Adipose tissue (tissue), 3 donors: ENCODE results near the gene RAB6A. TPM values are rescaled to one million over a fixed set of nuclear protein-coding genes. Genes with fewer than 3 reads are reported as not detected.

Source experiments
- H3K27ac ChIP-seq: one replicate; pipeline ENCODE4 v1.5.1; 2013; ENCODE audit warnings: low read depth, low read length
- WGBS, 3 donors: extraction: QIAGEN DNeasy Blood & Tissue Kit; methylation state at CpG; one replicate each; pipeline ENCODE4 v1.1.7; 2013; 5-methylcytosine and 5-hydroxymethylcytosine counted together
- polyA plus RNA-seq, 3 donors: library from polyadenylated mRNA; stranded (reverse); fragments of 200-250 nt; gene quantifications; one replicate each; pipeline ENCODE4 v1.2.3, GENCODE V29; 2013
- donor health status: healthy with polysubstance abuse.
- donor health status: Bipolar disorder and iron deficiency.
- donor health status: healthy.

RAB6A gene
- polyA plus RNA-seq, 3 donors: 28.9 to 80.1 (median 48.1) TPM

DNA sequence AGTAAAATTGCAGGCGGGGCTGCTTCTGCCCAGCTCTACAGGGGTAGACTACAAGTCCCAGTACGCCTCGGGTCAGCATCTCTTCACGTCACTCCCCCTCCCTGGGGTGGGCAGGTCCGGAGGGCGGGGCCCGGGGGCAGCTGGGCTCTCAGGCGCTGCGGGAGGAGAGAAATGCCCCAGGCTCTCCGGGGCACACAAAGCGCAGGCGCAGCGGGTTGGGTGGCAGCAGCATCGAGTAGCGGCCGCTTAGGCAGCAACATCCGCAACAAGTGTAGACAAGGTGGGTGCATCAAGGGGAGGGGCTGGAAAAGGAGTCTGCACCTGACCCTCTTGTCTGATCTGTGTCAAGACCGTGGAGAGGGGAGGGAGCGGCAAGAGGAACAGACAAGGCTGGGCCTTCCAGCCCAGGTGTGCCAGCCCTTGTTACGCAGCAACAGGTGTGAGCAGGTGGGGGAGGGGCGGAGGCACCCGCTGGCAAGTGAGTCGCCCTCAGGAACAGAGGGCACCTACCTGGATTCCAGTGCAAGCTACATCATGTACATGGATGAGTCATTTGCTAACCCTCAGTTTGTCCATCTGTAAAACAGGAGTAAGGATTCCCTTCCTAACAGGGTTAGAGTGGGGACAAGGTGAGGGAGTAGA lies 113.3 kb downstream of the RAB6A start:
- WGBS, 3 donors: 9 to 15% (median 13%) methylated on average over 21 to 23 of the region's 23 CpGs
- H3K27ac ChIP-seq: no peak overlapping the region

DNA sequence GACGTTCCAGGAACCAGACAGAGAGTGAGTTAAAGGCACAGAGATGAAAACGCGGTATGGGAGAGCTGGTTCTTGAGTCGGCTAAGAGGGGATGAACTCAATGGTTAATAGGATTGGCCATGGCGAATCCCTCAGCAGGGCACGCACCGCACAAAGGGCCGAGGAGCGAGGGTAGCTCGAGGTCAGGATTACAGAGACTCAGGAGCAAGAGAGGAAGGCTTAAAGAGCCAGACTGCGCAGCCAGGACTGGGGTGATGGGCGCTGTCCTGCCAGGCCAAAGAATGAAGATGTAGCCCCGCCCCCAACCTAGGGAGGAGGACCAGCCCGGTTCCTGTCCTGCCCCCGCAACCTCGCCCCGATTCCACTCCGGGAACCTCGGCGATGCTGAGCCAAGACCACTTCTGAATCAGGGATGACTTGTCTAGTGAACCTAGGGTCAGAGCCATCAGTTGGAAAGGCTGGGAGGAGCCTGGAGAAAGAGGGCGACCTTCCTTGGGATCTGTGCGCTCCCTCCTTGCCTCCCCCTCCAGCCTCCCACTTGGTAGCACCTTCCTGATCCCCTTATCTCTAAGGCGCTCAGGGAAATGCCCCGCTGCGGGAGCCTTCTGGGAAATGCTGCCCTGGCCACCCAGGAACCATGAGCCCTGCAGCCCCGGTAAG lies 114.8 kb downstream of the RAB6A start, which contains the start of gene PLEKHB1:
TSS of gene PLEKHB1 (plus strand) at position 610 of the 660 bp plus-strand sequence. CDS start at position 638, 28 bp downstream.
- 49 to 55% (median 49%) methylated on average over 25 to 26 of the region's 26 CpGs for WGBS, 3 donors
- H3K27ac ChIP-seq: no peak within 1 kb of the TSS

DNA sequence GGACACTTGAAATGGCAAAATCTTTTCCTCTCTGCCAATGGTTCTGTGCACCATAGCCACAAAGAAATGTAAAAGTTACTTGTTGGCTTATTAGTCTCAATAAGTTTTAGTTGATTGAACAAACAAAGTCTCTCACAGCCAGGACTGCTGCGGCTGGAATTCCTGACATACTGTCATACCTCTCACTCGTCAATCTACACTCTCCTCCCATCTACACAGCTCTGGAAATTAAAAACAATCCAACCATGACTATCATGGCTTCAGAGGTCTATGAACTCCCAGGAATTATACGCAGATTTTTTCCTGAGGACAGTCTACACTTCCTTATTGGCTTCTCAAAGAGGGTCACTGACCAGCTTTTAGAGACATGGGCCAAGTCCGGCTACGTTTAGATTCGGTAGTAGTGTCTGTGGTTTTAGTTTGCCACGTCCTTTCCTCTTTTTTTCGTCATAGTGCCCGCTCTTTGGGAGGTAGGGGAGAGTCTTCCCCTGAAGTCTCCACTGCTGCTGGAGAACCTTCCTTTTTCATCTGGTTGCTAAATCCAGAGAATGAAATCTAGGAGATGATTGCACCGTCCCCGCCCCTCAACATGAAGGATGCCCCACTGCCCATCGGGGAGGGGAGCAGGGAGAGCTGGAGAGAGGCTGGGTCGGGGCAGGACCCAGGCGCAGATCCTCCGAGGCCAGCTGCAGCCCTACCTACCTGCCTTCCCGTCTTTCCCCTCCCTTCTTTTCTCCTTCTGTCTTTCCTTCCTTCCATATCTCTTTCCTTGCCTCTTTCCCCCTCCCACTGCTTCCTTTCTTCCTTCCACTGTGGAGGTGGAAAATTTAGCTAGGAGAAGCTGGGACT lies 115.5 kb downstream of the RAB6A start:
- no peak overlapping the region for H3K27ac ChIP-seq
- WGBS, 3 donors: 36 to 59% (median 39%) methylated on average over 15 to 16 of the region's 16 CpGs

DNA sequence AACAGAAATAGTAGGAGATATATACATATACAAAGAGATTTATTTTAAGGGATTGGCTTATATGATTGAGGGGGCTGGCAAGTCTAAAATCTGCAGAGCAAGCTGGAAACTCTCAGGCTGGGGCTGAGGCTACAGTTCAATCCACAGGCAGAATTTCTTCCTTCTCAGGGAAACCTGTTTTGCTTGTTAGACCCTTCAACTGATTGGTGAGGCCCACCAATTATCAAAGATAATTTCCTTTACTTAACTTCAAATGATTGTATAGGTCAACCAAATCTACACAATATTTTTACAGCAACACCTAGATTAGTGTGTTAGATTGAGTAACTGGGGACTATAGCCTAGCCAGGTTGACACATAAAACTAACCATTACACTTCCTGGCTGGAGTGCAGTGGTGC lies 119.2 kb downstream of the RAB6A start:
- H3K27ac ChIP-seq: no peak overlapping the region

DNA sequence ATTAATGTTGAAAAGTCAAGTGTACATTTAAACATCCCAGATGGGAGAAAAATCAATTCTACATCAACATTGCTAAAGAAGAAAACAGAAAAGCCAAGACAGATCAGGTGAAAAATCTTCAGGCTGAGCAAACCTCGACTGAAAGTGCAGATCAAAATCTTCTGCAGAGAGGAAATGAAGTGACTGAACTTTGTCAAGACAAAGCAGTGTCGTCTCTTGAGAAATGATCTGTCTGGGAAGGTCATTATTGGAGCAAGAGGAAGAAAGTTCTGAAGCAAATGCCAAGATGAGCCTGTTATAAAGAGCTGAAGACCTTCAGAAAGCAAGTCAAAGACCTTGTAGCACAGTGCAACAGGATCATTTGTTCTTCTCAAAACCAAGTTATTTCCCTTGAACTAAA lies 120.3 kb downstream of the RAB6A start:
- 16 to 43% (median 24%) methylated on average over 2 of the region's 2 CpGs for WGBS, 3 donors
- H3K27ac ChIP-seq: no peak overlapping the region

DNA sequence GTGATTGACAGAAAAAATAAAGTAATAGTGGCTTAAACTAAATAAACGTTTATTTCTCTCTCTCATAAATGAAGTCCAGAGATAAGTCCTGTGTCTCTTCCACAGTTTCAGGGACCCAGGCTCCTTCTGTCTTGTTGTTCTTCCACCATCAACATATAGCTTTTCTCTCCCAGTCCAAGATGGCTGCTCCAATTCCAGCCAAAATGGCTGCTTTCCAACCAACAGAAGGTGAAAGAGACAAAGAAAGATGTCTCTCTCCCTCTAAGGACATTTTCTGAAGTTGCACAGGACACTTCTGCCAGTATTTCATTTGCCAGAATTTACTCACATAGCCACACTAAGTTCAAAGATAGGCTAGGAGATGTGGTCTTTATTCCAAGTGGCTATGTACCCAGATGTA lies 123.9 kb downstream of the RAB6A start:
- H3K27ac ChIP-seq: no peak overlapping the region
- 63 to 81% (median 76%) methylated on average over 1 of the region's 1 CpG for WGBS, 3 donors

DNA sequence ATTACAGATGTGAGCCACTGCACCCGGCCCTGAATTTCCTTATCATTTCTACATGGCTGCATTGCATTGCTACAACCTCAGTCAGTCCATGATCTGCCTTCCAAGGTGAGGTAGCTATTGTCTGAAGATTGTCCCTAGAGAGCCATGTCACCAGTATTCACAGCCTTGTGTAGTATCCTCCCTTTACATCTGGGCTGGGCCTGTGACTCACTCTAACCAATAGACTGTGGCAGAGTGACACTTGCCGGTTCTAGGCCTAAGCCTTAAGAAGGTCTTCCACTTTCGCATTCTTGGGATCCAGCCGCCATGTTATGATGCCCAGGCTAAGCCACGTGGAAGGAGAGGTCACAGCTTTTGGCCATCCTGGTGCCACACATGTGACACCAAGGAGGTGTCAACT lies 124.6 kb downstream of the RAB6A start:
- no peak overlapping the region for H3K27ac ChIP-seq
- WGBS, 3 donors: 91 to 94% (median 92%) methylated on average over 5 of the region's 5 CpGs

DNA sequence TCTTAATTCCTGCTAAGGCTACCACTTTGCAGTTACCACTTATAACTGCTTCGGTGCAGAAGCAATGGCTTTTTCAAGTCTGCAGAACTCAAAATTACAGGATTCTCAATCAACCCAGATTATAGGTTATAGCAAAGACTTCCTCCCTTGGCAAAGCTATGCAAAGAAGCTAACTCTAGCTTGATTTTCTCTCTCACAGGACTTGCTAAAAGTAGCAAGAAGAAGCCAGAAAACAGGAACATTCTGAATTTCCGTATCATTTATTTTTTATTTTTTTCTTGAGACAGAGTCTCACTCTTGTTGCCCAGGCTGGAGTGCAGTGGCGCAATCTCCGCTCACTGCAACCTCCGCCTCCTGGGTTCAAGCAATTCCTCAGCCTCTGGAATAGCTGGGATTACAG lies 125.2 kb downstream of the RAB6A start:
- H3K27ac ChIP-seq: no peak overlapping the region
- 78 to 92% (median 81%) methylated on average over 5 of the region's 5 CpGs for whole genome bisulfite sequencing, 3 donors

DNA sequence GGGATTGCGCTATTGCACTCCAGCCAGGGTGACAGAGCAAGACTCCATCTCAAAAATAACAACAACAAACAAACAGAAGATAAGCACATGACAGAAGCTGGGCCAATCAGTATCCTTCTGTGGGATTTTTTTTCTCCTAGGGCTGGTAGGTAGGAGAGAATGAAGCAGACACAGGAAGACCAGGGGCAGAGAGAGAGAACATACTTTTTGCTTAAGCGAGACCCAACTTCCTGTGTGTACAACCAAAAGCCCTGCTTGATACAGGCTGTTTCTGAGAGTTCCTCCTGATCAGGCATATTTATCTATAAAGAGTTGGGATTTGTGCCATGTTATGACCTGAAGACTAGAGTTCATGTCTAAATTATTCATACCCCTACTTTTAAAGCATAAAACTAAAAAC lies 126.9 kb downstream of the RAB6A start:
- 74 to 79% (median 76%) methylated on average over 2 of the region's 2 CpGs for WGBS, 3 donors
- no peak overlapping the region for H3K27ac ChIP-seq

DNA sequence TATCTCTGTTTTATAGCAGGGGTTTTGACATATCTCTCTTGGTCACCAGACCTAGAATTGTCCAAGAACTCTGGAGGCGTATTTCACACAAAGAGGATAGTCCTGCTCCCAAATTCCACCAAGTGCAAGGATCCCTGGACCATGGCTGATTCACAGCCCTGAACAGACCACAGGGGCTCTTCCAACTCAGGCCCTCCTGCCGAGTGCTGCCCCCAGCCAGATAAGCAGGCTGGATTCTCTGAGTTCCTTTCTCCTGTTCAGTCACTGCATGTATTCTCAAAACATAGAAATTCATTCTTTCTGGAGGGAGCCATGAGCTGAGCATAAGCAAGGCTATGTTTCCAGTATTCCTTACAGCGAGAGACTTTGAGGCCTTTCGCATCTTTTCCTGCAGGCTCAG lies 127.9 kb downstream of the RAB6A start:
- 95 to 96% (median 96%) methylated on average over 4 of the region's 4 CpGs for WGBS, 3 donors
- H3K27ac ChIP-seq: no peak overlapping the region

DNA sequence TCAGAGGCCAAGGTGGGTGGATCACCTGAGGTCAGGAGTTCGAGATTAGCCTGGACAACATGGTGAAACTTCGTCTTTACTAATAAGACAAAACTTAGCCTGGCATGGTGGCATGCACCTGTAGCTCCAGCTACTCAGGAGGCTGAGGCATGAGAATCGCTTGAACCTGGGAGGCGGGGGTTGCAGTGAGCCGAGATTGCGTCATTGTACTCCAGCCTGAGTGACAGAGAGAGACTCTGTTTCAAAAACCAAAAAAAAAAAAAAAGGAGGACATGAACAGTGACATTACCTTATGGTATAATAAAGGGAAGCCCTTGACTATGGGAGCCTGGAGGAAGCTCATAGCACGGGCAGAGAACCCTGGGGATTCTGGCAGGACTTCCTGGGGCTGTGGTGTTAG lies 131.0 kb downstream of the RAB6A start:
- 69 to 75% (median 73%) methylated on average over 7 of the region's 7 CpGs for WGBS, 3 donors
- no peak overlapping the region for H3K27ac ChIP-seq

DNA sequence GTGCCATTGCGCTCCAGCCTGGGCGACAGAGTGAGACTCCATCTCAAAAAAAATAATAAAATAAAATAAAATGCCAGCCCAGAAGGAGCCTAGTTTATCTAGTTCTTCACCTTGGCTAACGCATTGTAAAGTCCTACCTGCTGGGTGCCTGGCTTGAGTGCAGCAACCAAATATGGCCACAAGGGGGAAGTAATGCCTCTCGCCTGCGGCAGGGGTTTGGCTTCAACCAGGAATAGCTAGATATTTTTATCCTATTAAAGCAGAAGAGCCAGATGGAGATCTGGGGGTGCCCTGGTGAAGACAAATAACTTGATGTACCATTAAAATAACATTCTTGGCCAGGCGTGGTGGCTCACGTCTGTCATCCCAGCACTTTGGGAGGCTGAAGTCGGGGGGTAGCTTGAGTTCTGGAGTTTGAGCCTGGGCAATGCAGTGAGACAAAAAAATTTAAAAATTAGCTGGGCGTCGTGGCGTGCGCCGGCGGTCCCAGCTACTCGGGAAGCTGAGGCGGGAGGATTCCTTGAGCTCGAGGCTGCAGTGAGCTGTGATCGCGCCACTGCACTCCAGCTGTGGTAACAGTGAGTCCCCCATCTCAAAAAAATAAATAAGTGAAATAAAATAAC lies 135.1 kb downstream of the RAB6A start:
- no peak overlapping the region for H3K27ac ChIP-seq
- 19 to 25% (median 19%) methylated on average over 19 of the region's 19 CpGs for WGBS, 3 donors

Other genes starting within 250 kb of the RAB6A start
- gene FAM168A, start 163.0 kb downstream of the RAB6A start, polyA plus RNA-seq: 10 to 100 TPM in 2 of 3 donors, 1 to 10 TPM in 1; 6.8 to 11.1 (median 10.0) TPM
- gene PLEKHB1, start 114.5 kb downstream of the RAB6A start, polyA plus RNA-seq: 1 to 10 TPM; 1.1 to 5.7 (median 2.5) TPM
- 10 to 100 TPM; 18.0 to 42.7 (median 22.1) TPM for gene MRPL48, start 26.8 kb upstream of the RAB6A start, polyA plus RNA-seq
- gene COA4, start 115.8 kb upstream of the RAB6A start, polyA plus RNA-seq: 10 to 100 TPM; 41.5 to 79.7 (median 61.9) TPM
- 10 to 100 TPM; 10.7 to 12.4 (median 11.1) TPM for gene PAAF1, start 115.9 kb upstream of the RAB6A start, polyA plus RNA-seq
- under 1 TPM in 1 of 3 donors, not detected in 2; 0.51 TPM for gene DNAJB13, start 190.0 kb upstream of the RAB6A start, polyA plus RNA-seq
- 10 to 100 TPM; 21.4 to 86.4 (median 72.2) TPM for gene UCP2, start 221.8 kb upstream of the RAB6A start, polyA plus RNA-seq
- gene UCP3, start 248.0 kb upstream of the RAB6A start, polyA plus RNA-seq: under 1 TPM; 0.48 to 0.80 (median 0.67) TPM